Endometrial microvascular endothelial cells (primary cell): ENCODE measurements around the gene SMAD5. TPM values are rescaled to one million over a fixed set of nuclear protein-coding genes. Genes with fewer than 3 reads are reported as not detected.

Experiments
- in situ Hi-C: cut with HindIII; loops from 2 replicates; pipeline ENCODE4 v1.10.0; 2017; ENCODE audit warnings: low sequenced_read_pairs, low pct_unique_long_range_greater_than_20kb; ENCODE audit errors: inconsistent ontology term
- total RNA-seq: library from RNA; depleted of rRNA; stranded (reverse); fragments of >200 nt; gene quantifications from one replicate; pipeline ENCODE4 v1.2.3, GENCODE V29; 2015; ENCODE audit errors: inconsistent ontology term

SMAD5 gene
- total RNA-seq, 1 donor from 2014 or later: 61.0 TPM

DNA sequence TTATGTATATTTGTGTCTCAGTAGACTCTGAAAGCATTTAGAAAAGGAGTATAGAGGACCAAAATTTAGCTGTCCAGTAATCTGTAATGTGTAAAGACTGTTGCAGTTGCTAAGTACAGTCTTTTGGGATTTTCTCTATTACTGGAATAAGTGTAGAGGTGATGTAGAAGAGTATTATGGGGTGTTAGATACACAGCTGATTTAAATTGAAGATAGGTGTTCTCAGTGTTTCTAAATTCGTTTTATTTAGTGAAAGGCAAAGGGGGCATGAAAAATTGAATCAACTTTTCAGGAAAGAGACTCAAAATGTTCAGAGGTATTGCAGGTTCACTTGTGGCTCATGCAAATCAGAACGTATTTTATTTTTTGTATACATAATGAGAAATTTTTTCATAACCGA lies 13.6 kb downstream of the SMAD5 start:
- in situ Hi-C loops: no loop called here

- in situ Hi-C loops: no loop called here
Measured at GRCh38 chr5:136147632-136148031, 15.0 kb downstream of the SMAD5 start.

GRCh38 chr5:136149891-136150290 lies 17.2 kb downstream of the SMAD5 start:
- in situ Hi-C loops: no loop called here

DNA sequence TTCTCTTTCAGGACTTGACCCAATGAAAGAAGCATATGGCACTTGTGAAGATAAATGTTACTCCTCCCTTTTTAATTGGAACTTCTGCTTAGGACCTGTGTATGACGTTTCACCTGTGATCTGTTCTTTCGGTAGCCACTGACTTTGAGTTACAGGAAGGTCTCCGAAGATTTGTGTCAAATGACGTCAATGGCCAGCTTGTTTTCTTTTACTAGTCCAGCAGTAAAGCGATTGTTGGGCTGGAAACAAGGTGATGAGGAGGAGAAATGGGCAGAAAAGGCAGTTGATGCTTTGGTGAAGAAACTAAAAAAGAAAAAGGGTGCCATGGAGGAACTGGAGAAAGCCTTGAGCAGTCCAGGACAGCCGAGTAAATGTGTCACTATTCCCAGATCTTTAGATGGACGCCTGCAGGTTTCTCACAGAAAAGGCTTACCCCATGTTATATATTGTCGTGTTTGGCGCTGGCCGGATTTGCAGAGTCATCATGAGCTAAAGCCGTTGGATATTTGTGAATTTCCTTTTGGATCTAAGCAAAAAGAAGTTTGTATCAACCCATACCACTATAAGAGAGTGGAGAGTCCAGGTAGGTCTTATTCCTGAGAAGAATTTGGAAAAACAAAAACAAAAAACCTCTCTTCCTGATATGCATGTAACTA lies 21.1 kb downstream of the SMAD5 start:
- in situ Hi-C loops: no loop called here

DNA sequence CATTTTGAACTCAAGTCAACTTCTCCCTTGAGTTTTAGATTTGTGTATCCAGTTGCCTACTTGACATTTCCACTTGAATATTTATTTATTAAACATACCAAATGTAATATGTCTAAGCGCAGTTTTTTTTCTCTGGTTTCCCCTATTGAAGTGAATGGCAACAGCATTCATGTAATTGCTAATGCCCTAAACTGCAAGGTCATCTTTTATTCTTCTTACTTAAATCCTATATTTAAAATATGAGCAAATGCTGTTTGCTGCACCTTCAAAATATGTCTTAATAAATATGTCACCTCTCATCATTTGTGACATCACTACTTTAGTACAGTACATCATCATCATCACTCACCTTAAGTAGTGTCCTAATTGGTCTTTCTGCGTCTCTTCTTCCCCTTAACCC lies 22.4 kb downstream of the SMAD5 start:
- in situ Hi-C loops: no loop called here

DNA sequence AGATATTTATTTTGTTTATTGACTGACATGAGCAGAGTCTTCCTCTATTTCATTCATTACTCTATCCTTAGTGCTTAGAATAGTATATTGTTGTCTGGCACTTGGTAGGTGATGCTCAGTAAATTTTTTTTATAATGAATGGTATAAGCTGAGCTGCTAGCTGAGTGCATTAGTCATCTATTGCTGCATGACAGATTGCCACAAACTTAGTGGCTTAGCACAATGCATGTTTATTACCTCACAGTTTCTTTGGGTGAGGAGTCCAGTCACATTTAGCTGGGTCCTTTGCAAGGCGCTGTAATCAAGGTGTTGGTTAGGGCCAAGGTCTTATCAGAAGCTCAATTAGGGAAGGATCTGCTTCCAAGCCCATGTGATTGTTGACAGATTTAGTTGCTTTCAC lies 23.1 kb downstream of the SMAD5 start:
- in situ Hi-C loops: no loop called here

GRCh38 chr5:136157514-136157913 lies 24.9 kb downstream of the SMAD5 start:
- in situ Hi-C loops: no loop called here

DNA sequence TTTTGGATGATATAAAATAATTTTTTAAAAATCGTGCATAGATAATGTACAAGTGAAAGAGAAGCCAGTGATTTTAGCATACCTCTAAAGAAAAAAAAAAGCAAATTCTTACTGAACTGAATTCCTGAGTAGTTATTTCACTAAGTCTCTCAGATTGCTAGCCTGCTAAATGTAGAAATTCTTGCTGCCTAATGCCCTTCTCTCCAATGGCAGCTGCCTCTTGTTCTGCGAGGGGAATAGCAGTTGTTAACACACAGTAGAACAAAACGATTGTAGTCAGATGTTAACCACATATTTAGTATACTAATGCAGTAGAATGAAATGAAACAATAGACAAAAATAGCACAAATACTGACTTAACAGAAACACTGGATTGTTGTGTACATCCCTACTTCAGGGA lies 26.8 kb downstream of the SMAD5 start:
- in situ Hi-C loops: no loop called here

GRCh38 chr5:136162008-136162407 lies 29.4 kb downstream of the SMAD5 start:
- in situ Hi-C loops: no loop called here

GRCh38 chr5:136164226-136164625 lies 31.6 kb downstream of the SMAD5 start:
- in situ Hi-C loops: no loop called here

DNA sequence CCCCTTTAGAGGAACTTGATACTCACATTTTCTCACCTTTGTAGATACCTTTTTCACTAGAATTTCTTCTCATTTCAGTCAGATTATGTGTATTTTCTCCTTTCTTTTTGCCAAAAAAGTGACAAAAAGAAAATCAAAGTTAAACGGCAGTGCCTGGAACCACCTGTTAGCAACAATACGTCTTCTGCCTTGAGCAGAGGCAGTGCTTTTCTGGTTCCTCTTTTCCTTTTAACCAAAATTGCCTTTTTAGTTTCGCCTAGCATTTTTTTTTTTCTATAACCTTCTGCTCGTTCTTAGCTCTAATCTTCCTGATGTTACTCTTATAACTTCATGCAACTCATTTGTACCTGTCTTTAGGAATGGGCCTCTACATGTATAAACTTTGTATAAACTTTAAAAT lies 34.3 kb downstream of the SMAD5 start:
- in situ Hi-C loops: no loop called here

DNA sequence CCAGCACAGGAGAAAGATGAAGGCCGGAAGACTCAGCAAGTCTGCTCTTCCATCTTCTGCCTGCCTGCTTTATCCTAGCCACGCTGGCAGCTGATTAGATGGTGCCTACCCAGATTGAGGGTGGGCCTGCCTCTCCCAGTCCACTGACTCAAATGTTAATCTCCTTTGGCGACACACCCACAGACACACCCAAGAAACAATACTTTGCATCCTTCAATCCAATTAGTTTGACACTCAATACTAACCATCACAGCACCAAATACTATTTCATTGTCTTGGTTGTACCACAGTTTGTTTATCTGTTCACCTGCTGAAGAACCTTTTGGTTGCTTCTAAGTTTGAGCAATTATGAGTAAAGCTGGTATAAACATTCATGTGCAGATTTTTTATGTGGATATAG lies 36.6 kb downstream of the SMAD5 start:
- in situ Hi-C loops: no loop called here

DNA sequence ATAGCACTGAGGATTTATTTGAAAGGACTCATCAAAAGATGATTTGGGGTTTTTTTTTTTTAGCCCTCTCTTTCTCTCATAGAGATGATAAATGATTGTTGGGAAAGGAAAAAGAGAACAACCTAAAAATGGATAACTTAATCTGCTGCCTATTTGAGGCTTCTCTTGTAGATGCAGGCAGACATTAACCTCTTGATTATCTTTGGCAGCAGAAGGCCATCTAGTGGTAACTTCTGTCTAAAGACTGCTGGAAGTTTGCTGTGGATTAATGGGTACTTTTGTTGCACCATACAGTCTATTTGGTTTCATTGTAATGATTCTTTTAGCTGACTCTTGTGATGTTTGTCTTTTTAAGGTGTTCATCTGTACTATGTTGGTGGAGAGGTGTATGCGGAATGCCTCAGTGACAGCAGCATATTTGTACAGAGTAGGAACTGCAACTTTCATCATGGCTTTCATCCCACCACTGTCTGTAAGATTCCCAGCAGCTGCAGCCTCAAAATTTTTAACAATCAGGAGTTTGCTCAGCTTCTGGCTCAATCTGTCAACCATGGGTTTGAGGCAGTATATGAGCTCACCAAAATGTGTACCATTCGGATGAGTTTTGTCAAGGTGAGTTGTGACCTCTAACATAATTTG lies 41.5 kb downstream of the SMAD5 start:
- in situ Hi-C loops: no loop called here

DNA sequence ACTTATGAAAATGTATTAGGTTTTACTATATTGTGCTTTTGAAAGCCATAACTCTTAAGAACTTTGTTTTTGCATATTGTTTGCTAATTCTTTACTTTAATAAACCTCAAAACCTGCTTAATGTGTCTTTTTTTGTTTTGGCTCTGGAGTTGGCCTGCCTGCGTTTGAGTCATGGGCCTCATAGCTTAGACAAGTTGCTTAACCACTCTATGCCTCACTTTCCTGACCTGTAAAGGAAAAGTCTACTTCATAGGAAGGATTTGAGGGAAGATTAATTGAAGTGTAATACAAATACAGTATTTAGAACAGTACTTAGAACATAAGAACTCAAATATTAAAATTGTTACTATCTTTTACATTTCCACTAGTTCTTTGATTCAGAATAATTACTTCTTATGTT lies 50.0 kb downstream of the SMAD5 start:
- in situ Hi-C loops: no loop called here

DNA sequence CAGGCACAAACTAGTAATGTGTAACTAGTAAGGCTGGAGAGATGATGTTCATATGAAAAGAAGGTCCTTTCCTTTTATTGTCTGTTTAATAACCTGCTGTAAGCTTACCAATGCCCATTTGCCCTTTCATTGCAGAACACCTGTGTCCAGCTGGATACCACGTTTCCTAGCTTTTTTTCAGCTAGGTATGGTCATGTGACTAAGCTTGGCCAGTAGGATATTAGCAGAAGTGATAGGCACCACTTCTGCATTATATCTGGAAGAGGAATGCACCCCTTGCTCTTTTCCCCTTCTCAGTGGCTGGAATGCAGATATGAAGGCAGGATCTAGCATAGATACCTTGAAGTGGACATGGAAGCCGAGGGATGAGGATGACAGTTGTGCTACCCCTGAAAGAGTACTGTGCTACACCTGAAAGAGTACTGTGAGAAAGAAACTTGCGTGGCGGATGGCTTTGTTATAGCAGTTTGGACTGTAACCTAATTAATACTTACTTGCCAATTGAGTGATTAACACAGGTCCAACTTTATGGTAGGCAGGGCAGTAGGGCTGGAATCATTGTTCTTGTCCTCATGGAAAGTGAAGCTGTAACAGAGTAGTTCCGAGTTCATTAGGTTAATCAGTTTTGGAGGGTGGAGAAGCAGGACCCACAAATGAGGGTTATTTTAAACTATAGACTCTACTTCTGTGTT lies 53.5 kb downstream of the SMAD5 start:
- in situ Hi-C loops: no loop called here

DNA sequence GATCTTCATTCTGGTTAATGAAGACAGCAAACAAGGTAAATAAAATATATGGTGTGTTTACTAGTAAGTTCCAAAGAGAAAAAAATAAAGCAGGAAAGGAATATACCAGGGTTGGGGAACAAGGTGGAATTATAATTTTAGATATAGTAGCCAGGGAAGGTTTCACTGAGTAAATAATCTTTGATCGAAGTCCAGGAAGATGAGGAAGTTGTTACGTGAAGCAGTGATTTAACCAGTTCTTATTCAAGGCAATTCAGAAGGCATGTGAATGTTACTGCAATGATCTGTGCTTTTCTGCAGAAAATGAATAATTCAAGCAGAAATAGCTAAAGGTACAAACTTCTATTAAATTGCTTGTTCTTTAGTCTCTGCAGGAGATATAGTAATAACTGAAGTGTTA lies 54.2 kb downstream of the SMAD5 start:
- in situ Hi-C loops: no loop called here

GRCh38 chr5:136188859-136189258 lies 56.2 kb downstream of the SMAD5 start:
- in situ Hi-C loops: no loop called here

- in situ Hi-C loops: no loop called here
Measured at GRCh38 chr5:136190091-136190720, 57.6 kb downstream of the SMAD5 start.

DNA sequence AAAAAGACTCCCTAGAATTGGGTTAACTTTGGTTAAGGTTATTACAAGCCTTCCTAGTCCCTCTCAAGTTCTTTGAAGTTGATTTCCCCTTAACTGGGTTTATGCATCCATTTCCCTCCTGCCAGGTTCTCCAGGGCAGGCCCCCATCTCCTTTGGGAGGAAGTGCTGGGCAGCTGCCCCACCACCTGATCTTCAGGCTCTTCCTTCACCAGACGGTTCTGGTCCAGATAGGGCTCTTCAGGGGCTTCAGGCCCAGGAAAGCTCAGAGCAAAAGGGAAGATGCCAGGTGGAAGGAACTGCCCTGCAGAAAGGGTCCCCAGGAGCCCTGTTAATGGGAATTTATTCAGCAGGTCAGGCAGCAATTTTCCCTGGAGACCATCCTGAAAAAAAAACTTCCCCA lies 58.3 kb downstream of the SMAD5 start:
- in situ Hi-C loops: no loop called here
